GM19351 (cell line): ENCODE results near the gene CALR3.
"Not testable (repeated sequence)": the region's sequence is repeated elsewhere in the genome, so short reads cannot be mapped to it uniquely, and the experiment has no call there.

Source experiments
- ATAC-seq: cut with Tn5 transposase; IDR thresholded peaks from one replicate; pipeline ENCODE4 v1.9.1; 2021; ENCODE audit warnings: mild to moderate bottlenecking, moderate library complexity; ENCODE audit not compliant: unreplicated experiment

Gene CALR3

GRCh38 chr19:16524991-16525734 is 29.2 kb upstream of the CALR3 start:
- no peak for ATAC-seq

DNA sequence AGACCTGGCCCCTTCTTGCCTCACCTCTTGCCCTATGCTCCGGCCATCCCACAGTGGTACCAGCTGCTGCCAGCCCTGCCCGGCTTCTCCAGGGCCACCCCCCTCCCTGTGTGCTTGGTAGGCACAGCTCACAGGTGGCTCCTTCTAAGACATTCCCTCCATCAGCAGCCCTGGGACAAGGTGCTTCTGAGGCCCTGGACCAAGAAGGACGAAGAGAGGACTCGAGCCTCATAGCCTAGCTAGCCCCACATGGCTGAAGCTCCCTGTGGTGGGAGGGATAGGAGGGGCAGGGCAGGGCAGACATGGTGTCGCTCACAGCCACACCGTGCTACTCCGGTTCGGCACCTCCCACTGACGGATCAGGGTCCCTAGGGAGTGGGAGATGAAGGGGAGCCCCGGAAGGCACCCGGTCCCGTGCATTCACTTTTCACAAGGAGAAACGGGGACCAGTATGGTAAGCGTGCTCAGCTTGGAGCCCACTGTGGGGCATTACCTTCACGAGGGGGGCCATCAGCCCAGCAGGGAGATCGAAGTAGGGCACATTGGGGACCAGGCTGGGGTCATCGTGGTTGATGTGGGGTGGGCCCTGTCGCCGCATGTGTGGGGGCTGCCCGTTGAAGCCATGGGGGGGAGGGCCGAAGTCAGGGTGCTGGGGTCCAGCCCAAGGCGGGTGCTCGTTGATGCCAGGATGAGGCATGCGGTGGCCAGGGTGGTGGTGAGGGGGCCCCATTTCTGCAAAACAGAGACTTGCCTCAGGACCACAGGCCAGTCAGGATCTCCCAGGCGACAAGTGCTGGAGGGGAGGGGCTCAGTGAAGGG is 26.8 kb upstream of the CALR3 start:
- ATAC-seq: no peak

- no peak for ATAC-seq
These were observed 25.8 kb upstream of the CALR3 start for GRCh38 chr19:16521715-16522289.

DNA sequence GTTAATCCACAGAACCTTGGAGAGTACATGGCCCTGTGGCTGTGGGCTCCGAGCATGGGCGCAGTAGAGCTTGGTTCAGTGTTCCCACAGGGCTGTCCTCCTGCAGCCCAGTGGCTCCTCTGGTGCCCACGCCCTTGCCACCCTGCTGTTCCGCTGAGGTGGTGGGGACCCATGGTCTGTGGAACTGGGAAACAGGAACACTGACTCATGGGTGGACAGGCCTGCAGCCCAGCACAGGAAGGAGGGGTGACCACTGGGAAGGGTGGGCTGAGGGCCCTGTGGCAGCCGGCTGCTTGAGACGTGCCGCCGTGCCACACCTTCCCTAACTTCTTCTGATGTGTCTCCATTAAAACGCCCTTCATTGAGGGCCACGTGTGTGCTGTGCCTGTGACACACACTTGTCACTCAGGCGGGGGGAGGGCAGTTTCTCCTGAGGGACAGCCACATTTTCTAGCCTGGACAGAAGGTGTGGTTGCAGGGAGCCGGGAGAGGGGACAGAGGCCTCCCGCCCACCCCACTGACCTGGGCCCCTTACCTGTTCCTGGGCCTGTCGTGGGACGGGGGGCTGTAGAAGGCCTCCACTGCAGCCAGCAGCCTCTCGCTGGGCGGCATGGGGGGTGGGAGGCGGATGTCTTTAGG is 25.1 kb upstream of the CALR3 start:
- no peak for ATAC-seq

GRCh38 chr19:16520074-16520973 is 24.4 kb upstream of the CALR3 start:
- no peak for ATAC-seq

GRCh38 chr19:16519230-16519687 is 23.3 kb upstream of the CALR3 start:
- no peak for ATAC-seq

- ATAC-seq: no peak
These were observed 22.7 kb upstream of the CALR3 start for GRCh38 chr19:16518483-16519229.

- no peak for ATAC-seq
These were observed 22.1 kb upstream of the CALR3 start for GRCh38 chr19:16518061-16518460.

DNA sequence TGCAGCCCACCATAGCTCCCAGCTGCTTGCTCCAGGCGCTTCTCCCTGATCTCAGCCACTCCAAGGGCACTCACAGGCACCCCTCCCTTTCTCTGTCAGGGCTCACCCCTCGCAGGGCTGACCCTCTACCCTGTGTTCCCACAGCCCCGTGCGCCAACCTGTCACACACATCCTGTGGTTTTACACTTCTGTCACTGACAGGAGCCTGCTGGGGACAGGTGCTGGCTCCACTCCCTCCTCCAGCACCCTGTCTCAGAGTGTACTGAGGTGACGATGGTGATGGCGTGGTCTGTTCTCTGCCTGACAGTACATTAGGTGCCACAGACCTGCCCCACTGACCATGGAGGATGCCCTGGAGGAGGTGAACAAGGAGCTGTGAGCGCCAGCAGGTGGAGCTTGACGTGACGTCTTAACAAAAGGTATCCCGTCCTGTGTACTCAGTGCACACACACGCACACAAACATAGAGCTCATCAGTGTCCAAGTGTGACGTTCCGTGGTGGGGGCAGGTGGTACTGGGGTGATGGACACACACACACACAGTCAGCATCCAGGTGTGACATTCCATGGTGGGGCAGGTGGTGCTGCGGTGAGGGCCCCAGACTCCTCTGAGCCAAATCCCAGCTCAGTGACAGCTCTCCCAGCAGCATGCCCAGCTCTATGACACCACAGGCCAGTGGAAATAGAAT is 21.1 kb upstream of the CALR3 start:
- ATAC-seq: no peak

GRCh38 chr19:16516381-16516780 is 20.4 kb upstream of the CALR3 start:
- no peak for ATAC-seq

- ATAC-seq: no peak
These were observed 18.5 kb upstream of the CALR3 start for GRCh38 chr19:16514383-16515019.

- ATAC-seq: not testable (repeated sequence)
These were observed 16.6 kb upstream of the CALR3 start for GRCh38 chr19:16512611-16513010.

- ATAC-seq: no peak
These were observed 13.4 kb upstream of the CALR3 start for GRCh38 chr19:16509141-16510061.

DNA sequence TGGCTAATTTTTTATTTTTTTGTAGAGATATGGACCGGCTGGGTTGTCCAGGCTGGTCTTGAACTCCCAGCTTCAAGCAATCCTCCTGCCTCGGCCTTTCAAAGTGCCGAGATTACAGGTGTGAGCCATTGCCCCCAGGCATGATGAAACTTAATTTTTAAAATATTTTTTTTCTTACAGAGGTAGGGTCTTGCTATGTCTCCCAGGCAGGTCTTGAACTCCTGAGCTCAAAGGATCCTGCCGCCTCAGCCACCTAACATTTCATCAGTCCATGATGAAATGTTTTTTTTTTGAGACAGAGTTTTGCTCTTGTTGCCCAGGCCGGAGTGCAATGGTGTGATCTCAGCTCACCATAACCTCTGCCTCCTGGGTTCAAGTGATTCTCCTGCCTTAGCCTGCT is 12.6 kb upstream of the CALR3 start:
- ATAC-seq: no peak

- no peak for ATAC-seq
These were observed 11.0 kb upstream of the CALR3 start for GRCh38 chr19:16506961-16507360.

DNA sequence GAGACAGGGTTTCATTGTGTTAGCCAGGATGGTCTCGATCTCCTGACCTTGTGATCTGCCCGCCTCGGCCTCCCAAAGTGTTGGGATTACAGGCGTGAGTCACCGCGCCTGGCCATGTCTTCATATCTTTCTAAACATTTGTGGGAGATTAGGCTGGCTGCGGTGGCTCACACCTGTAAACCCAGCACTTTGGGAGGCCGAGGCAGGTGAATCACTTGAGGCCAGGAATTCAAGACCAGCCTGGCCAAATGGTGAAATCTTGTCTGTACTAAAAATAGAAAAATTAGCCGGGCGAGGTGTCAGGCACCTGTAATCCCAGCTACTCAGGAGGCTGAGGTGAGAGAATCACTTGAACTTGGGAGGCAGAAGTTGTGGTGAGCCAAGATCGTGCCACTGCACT is 10.2 kb upstream of the CALR3 start:
- ATAC-seq: not testable (repeated sequence)

- ATAC-seq: no peak
These were observed 8.3 kb upstream of the CALR3 start for GRCh38 chr19:16504271-16504670.
